HG02870 (cell line): ENCODE results near the gene CDC34.
"Not testable (repeated sequence)": the region's sequence is repeated elsewhere in the genome, so short reads cannot be mapped to it uniquely, and the experiment has no call there.

ENCODE experiments used
- ATAC-seq: cut with Tn5 transposase; IDR thresholded peaks from one replicate; pipeline ENCODE4 v1.9.1; 2021; ENCODE audit warnings: mild to moderate bottlenecking, moderate library complexity; ENCODE audit not compliant: unreplicated experiment

The CDC34 gene

GRCh38 chr19:572140-572742, 40.7 kb downstream of the CDC34 start, which contains the start of gene BSG:
Gene BSG, plus strand, starts transcription at chr19:572596. Its CDS starts 39 bp downstream, at chr19:572635.
- peak; percentile 69 for ATAC-seq

- ATAC-seq, result peak; percentile 24
Observed at GRCh38 chr19:572743-573518, 41.4 kb downstream of the CDC34 start.

GRCh38 chr19:573519-573825, 41.9 kb downstream of the CDC34 start:
- no peak for ATAC-seq

GRCh38 chr19:574658-575526, 43.3 kb downstream of the CDC34 start:
- ATAC-seq, result no peak

- no peak for ATAC-seq
Observed at GRCh38 chr19:575527-576506, 44.3 kb downstream of the CDC34 start.

- no peak for ATAC-seq
Observed at GRCh38 chr19:576768-577438, 45.3 kb downstream of the CDC34 start.

GRCh38 chr19:577439-578392, 46.2 kb downstream of the CDC34 start:
- no peak for ATAC-seq

GRCh38 chr19:579111-579841, 47.7 kb downstream of the CDC34 start:
- no peak for ATAC-seq

GRCh38 chr19:579842-580155, 48.2 kb downstream of the CDC34 start:
- ATAC-seq, result no peak

- ATAC-seq, result no peak
Observed at GRCh38 chr19:580274-580835, 48.8 kb downstream of the CDC34 start.

GRCh38 chr19:581399-582111, 50.0 kb downstream of the CDC34 start:
- ATAC-seq, result no peak

GRCh38 chr19:582497-583197, 51.1 kb downstream of the CDC34 start:
- ATAC-seq, result no peak

GRCh38 chr19:583198-583967, 51.8 kb downstream of the CDC34 start:
- no peak for ATAC-seq

- no peak for ATAC-seq
Observed at GRCh38 chr19:583968-584239, 52.3 kb downstream of the CDC34 start.

- no peak for ATAC-seq
Observed at GRCh38 chr19:584240-585001, 52.9 kb downstream of the CDC34 start.

GRCh38 chr19:585146-585545, 53.6 kb downstream of the CDC34 start:
- not testable (repeated sequence) for ATAC-seq
